ENCODE data around the gene SGCG. TPM values are rescaled to one million over a fixed set of nuclear protein-coding genes. Genes with fewer than 3 reads are reported as not detected.

The SGCG gene
- total RNA-seq, 1 donor from 2014 or later, result not detected

DNA sequence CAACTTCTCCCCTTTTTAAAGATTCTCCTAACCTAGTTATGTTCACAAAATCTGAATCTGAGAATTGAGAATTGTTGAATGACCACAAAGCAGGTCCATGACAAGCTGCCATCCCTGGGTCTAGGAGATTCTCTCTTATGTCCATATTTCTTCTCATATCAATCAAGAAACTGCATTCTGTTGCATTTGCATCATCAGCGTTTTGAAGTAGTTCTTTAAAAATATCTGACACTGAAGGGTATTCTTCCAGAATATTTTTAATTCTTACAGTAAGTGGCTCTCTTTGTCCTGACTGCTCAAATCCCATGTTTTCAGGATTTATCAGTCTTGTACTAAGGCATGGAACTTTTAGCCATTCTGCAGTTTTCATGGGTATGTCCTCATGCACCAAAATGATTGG, 158.4 kb downstream of the SGCG start:
- no peak for DNase-seq (ENCODE audit: extremely low spot score in 2 of 2)
- Histone ChIP-seq H3K27ac (no peak overlapping the region), H3K27me3 (no peaks in the 10 kb centered on the region), H3K9me3 (peaks cover 3% of the 10 kb centered on the region), H3K36me3 (peaks cover 0 to 16% of the 10 kb centered on the region in 2 donors), H3K4me1 (no peaks in the 10 kb centered on the region), H3K4me3 (no peak overlapping the region)
- TF ChIP-seq POLR2AphosphoS5 (IDR thresholded peaks at IDR 0.05; ENCODE audit: insufficient read depth in 1 of 2, low read depth in 1 of 2), result no peak
- no peak for TF ChIP-seq POLR2A (IDR thresholded peaks at IDR 0.05)
- TF ChIP-seq, protein P1, sequence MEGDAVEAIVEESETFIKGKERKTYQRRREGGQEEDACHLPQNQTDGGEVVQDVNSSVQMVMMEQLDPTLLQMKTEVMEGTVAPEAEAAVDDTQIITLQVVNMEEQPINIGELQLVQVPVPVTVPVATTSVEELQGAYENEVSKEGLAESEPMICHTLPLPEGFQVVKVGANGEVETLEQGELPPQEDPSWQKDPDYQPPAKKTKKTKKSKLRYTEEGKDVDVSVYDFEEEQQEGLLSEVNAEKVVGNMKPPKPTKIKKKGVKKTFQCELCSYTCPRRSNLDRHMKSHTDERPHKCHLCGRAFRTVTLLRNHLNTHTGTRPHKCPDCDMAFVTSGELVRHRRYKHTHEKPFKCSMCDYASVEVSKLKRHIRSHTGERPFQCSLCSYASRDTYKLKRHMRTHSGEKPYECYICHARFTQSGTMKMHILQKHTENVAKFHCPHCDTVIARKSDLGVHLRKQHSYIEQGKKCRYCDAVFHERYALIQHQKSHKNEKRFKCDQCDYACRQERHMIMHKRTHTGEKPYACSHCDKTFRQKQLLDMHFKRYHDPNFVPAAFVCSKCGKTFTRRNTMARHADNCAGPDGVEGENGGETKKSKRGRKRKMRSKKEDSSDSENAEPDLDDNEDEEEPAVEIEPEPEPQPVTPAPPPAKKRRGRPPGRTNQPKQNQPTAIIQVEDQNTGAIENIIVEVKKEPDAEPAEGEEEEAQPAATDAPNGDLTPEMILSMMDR (IDR thresholded peaks at IDR 0.05), result no peak
- intact Hi-C loops (cut with DNase I), result no loop called here

DNA sequence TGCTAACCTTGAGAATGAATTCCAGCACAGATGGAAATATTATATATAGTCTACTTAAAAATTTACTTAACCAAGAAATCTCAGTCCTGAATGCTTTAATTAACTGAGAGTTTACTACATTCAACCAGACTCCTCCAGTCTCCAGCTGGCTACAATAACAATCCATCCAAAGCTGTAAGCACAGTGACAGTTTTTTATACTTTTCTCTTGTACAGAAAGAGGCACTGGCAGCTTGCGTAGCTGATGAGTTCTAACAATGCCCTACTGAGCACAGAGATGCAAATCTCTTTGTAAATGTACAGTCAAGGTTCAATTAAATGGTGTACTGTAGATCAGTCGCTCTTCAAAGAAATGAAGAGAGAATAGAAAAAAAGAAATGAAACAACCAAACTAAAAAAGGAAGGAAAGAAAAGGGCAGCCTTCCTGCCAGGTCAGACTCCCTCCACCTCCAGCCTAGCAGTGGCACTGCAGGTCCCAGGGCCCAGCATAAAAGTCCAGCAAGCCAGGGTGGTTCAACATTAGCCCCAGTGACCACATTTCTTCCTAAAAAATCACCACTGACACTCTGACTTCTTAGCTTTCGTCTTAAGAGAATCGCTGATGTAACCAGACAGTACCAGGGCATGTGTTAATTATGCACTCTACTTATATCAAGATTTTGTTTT, 164.3 kb downstream of the SGCG start:
- Histone ChIP-seq H3K4me3 (no peak overlapping the region), H3K27me3 (no peaks in the 10 kb centered on the region), H3K36me3 (peaks cover 0 to 22% of the 10 kb centered on the region in 2 donors), H3K27ac (no peak overlapping the region), H3K4me1 (peaks cover 12% of the 10 kb centered on the region), H3K9me3 (no peaks in the 10 kb centered on the region)
- TF ChIP-seq POLR2A (IDR thresholded peaks at IDR 0.05) (no peak), POLR2AphosphoS5 (IDR thresholded peaks at IDR 0.05; ENCODE audit: insufficient read depth in 1 of 2, low read depth in 1 of 2) (no peak)
- TF ChIP-seq, protein P1 (IDR thresholded peaks at IDR 0.05), result no peak
- no peak for DNase-seq (ENCODE audit: extremely low spot score in 2 of 2)
- intact Hi-C loops (cut with DNase I), result no loop called here

DNA sequence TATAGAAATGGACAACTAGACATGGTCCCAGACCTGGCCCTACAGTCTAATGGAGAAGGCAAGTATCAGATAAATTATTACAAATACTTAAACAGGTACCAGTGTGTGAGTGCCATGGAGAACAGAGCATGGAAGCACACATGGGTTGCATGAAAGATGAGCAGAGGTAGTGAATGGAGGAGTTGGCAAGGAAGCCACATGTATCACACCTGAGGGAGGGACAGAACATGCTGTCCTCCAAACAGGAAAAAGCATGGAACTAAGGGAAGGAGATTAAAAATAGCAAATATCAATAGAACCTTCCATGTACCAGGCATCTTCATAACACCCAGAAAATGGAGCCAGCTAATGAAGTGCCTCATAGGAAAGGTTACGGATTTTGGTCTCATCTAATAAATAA, 166.8 kb downstream of the SGCG start:
- H3K4me1 ChIP-seq, result peaks cover 12% of the 10 kb centered on the region
- TF ChIP-seq POLR2A (IDR thresholded peaks at IDR 0.05) (no peak), POLR2AphosphoS5 (IDR thresholded peaks at IDR 0.05; ENCODE audit: insufficient read depth in 1 of 2, low read depth in 1 of 2) (no peak)
- TF ChIP-seq, protein P1 (IDR thresholded peaks at IDR 0.05), result no peak

DNA sequence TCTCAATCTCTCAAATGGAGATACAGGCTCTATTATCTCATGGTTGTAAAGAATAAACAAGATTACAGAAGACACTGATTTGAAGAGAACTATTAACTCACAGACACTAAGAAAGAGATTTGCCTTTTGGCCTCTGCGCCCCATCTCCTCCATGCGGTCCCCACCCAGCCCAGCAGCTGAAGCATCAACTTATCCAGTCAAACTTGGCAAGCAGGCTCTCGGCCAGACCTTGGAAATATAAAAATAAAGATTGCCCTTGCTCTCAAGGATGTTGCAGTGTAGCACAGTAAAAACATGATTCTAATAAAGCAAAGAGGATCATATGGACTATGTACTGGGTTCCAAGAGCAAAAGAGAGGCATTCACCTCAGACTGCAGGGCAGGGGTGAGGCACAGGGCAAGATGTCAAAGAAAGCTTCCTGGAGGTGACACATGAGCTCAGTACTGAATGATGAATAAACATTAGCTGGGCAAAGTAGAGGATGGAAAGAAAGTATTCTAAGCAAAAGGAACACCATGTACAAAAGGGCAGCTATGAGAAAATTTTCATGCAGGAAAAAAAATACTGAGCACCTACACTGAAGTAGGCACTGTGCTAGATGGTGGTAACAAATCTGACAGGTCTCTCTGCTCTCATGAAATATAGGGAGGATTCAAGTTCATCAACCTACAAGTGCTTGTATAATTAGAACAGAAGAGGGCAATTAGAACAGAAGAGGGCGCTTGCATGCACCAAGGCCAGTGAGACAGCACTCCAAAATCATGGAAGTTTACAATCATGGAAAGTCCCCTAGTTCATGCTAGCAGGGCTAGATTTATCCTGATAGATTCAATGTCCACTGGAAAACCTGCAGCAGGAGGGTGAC, 167.7 kb downstream of the SGCG start:
- H3K36me3 ChIP-seq, result peaks cover 0 to 6% of the 10 kb centered on the region in 2 donors

More for the DNA sequence above, 166.8 kb downstream of the SGCG start:
- no peak for DNase-seq (ENCODE audit: extremely low spot score in 2 of 2)
- H3K27me3 ChIP-seq, result no peaks in the 10 kb centered on the region
- H3K9me3 ChIP-seq, result no peaks in the 10 kb centered on the region
- intact Hi-C loops (cut with DNase I), result no loop called here
- H3K27ac ChIP-seq, result no peak overlapping the region
- H3K36me3 ChIP-seq, result peaks cover 0 to 6% of the 10 kb centered on the region in 2 donors
- H3K4me3 ChIP-seq, result no peak overlapping the region

More for the DNA sequence above, 167.7 kb downstream of the SGCG start:
- Histone ChIP-seq H3K27me3 (no peaks in the 10 kb centered on the region), H3K4me3 (no peak overlapping the region), H3K27ac (no peak overlapping the region), H3K9me3 (no peaks in the 10 kb centered on the region), H3K4me1 (peaks cover 12% of the 10 kb centered on the region)
- DNase-seq (ENCODE audit: extremely low spot score in 2 of 2), result no peak
- intact Hi-C loops (cut with DNase I), result no loop called here
- TF ChIP-seq POLR2A (IDR thresholded peaks at IDR 0.05) (no peak), POLR2AphosphoS5 (IDR thresholded peaks at IDR 0.05; ENCODE audit: insufficient read depth in 1 of 2, low read depth in 1 of 2) (no peak)
- TF ChIP-seq, protein P1 (IDR thresholded peaks at IDR 0.05), result no peak

All from vagina (tissue), 2 donors.